Activated naive CD8-positive, alpha-beta T cell treated with anti-CD3 and anti-CD28 coated beads for 36 hours (primary cell): Measurements from ENCODE around the gene CGREF1. TPM values are rescaled to one million over a fixed set of nuclear protein-coding genes. Genes with fewer than 3 reads are reported as not detected.

Experiments
- DNase-seq: peaks from one replicate; pipeline ENCODE4 v3.0.0; 2021
- H3K27ac Mint-ChIP-seq: one replicate; pipeline ENCODE4 v1.8.0; 2022; ENCODE audit warnings: mild to moderate bottlenecking, moderate library complexity, mixed read lengths
- H3K27me3 Mint-ChIP-seq: one replicate; pipeline ENCODE4 v1.8.0; 2022; ENCODE audit warnings: mild to moderate bottlenecking, mixed read lengths
- H3K36me3 Mint-ChIP-seq: one replicate; pipeline ENCODE4 v1.8.0; 2021; ENCODE audit warnings: mild to moderate bottlenecking, mixed read lengths
- H3K4me1 Mint-ChIP-seq: one replicate; pipeline ENCODE4 v1.8.0; 2021; ENCODE audit warnings: mixed read lengths
- H3K4me3 Mint-ChIP-seq: one replicate; pipeline ENCODE4 v1.8.0; 2022; ENCODE audit warnings: mild to moderate bottlenecking, moderate library complexity, mixed read lengths
- H3K9me3 Mint-ChIP-seq: one replicate; pipeline ENCODE4 v1.8.0; 2022; ENCODE audit warnings: mixed read lengths
- total RNA-seq, 2 experiments: library from RNA; stranded (reverse); gene quantifications; one replicate each; pipeline ENCODE4 v1.2.3, GENCODE V29; 2021

CGREF1 gene
- total RNA-seq, 2 experiments from 2014 or later = 8.8 to 9.8 TPM

GRCh38 chr2:27108221-27108620 lies 10.7 kb downstream of the CGREF1 start:
- Mint-ChIP-seq H3K27me3 (no peaks in the 10 kb centered on the region), H3K4me1 (peaks cover 4% of the 10 kb centered on the region), H3K9me3 (no peaks in the 10 kb centered on the region), H3K27ac (no peak overlapping the region), H3K4me3 (no peak overlapping the region), H3K36me3 (no peaks in the 10 kb centered on the region)
- no peak for DNase-seq

- Mint-ChIP-seq H3K27ac (no peak overlapping the region), H3K9me3 (no peaks in the 10 kb centered on the region), H3K4me1 (no peaks in the 10 kb centered on the region), H3K4me3 (no peak overlapping the region), H3K27me3 (no peaks in the 10 kb centered on the region), H3K36me3 (peaks cover 2% of the 10 kb centered on the region)
- DNase-seq = no peak
These were observed 12.9 kb downstream of the CGREF1 start for GRCh38 chr2:27105981-27106380.

DNA sequence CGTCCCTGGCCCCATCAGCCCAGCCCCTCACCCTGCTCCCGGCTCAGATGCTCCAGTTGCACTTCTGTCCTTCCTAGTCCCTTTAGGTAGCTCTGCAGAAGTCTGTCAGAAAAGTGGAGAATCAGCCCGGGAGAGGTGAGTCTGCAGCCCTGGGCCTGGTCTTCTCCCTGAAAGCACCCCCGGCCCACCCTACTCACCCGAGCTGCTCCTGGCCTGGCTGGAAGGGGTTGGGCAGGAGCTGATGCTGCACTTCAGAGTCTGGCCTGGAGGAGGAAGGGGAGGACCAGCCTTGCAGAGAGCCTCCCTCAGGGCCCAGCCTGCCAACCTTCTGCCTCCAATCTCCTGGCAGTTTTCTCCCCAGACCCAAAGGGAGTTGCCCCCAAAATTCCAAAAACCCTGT lies 16.6 kb downstream of the CGREF1 start:
- Mint-ChIP-seq H3K4me1 (no peaks in the 10 kb centered on the region), H3K4me3 (no peak overlapping the region), H3K9me3 (no peaks in the 10 kb centered on the region), H3K36me3 (peaks cover 2% of the 10 kb centered on the region), H3K27me3 (no peaks in the 10 kb centered on the region), H3K27ac (no peak overlapping the region)
- no peak for DNase-seq

- peaks cover 11% of the 10 kb centered on the region for H3K4me1 Mint-ChIP-seq
- H3K36me3 Mint-ChIP-seq = peaks cover 2% of the 10 kb centered on the region
- no peaks in the 10 kb centered on the region for H3K9me3 Mint-ChIP-seq
- no peak overlapping the region for H3K27ac Mint-ChIP-seq
- DNase-seq = no peak
- no peak overlapping the region for H3K4me3 Mint-ChIP-seq
- H3K27me3 Mint-ChIP-seq = no peaks in the 10 kb centered on the region
These were observed 18.9 kb downstream of the CGREF1 start for GRCh38 chr2:27100036-27100435.

DNA sequence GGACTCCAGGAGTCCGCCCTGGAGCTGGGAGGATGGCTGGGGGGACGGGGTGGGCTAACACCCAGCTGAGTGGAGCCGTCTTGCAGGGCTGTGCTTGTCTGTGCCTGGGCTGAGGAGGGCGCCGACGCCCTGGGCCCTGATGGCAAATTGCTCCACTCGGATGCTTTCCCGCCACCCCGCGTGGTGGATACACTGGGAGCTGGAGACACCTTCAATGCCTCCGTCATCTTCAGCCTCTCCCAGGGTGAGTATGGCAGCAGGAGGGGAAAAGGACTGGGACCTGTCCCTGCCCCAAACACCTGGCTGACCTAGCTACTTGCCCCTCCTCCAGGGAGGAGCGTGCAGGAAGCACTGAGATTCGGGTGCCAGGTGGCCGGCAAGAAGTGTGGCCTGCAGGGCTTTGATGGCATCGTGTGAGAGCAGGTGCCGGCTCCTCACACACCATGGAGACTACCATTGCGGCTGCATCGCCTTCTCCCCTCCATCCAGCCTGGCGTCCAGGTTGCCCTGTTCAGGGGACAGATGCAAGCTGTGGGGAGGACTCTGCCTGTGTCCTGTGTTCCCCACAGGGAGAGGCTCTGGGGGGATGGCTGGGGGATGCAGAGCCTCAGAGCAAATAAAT lies 19.5 kb downstream of the CGREF1 start:
- DNase-seq = no peak
- H3K4me1 Mint-ChIP-seq = peaks cover 11% of the 10 kb centered on the region
- H3K9me3 Mint-ChIP-seq = no peaks in the 10 kb centered on the region
- no peaks in the 10 kb centered on the region for H3K27me3 Mint-ChIP-seq
- H3K27ac Mint-ChIP-seq = no peak overlapping the region
- peaks cover 2% of the 10 kb centered on the region for H3K36me3 Mint-ChIP-seq
- H3K4me3 Mint-ChIP-seq = no peak overlapping the region

GRCh38 chr2:27097341-27097740 lies 21.6 kb downstream of the CGREF1 start:
- Mint-ChIP-seq H3K27ac (no peak overlapping the region), H3K4me1 (peaks cover 11% of the 10 kb centered on the region), H3K36me3 (peaks cover 2% of the 10 kb centered on the region), H3K4me3 (no peak overlapping the region), H3K9me3 (no peaks in the 10 kb centered on the region), H3K27me3 (no peaks in the 10 kb centered on the region)
- DNase-seq = no peak

DNA sequence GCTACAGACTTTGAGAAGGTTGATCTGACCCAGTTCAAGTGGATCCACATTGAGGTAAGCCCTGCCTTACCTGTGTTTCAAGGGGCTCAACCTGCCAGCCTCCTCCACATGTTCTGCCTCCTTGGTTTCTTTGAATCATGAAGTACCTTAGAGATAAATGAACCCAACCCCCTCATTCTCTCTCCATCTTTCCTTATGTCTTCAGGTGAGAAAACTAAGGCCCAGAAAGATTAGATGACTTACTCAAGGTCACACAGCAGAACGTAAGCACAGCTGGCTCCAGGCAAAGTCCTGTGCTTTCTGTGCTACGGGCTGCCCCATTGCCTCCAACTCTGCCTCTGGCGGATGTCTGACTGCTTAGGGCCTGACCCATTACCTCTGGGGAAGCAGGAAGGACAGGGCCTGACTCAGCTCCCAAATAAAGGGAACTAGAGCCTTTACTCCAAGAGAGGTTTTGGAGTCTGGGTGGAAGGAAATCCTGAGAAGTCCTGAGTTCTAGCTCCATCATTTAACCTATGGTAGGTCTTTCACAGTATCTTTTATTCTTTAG lies 22.1 kb downstream of the CGREF1 start:
- no peaks in the 10 kb centered on the region for H3K36me3 Mint-ChIP-seq
- H3K27me3 Mint-ChIP-seq = no peaks in the 10 kb centered on the region
- H3K4me3 Mint-ChIP-seq = no peak overlapping the region
- peaks cover 11% of the 10 kb centered on the region for H3K4me1 Mint-ChIP-seq
- no peaks in the 10 kb centered on the region for H3K9me3 Mint-ChIP-seq
- no peak for DNase-seq
- H3K27ac Mint-ChIP-seq = no peak overlapping the region

DNA sequence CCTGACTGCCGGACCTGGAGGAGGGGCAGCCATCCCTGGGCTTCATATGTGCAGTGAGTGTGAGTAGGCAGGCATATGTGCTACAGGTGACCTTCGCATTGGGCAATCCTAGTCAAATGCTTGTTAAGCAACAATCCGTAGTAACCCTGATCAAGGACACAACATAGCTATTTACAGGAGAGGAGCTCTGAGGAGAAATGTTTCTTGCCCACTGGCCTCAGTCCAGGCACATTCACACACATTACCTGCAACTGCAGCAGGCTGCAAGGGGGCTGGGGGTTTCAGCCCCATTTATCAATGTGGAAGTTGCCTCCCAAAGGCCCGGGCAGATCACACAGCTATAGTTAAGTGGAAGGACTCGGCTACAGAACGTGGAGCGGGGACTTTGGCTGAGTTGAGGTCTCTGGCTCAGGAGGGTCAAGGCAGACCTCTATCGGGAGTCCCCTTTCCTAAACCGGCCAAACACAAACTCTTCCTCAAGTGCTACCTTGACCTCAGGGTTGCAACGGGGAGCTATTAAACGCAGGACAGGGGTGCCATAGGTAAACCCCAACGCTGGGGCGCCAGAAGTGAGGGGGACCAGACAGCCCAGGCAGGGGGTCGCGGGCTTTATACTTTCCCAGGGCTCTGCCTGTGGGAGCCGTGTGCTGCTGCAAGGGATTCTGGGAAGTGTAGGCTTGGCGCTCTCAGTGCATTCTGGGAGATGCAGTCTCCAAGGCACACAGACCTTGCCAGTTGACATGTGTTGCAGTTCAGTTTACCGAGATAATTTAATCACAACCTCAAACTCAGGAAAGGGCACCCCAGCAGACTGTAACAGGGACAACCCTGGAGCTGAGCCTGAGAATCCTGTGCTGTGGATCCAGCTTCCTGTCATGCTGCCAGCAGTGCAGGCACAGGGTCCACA lies 22.9 kb downstream of the CGREF1 start:
- peaks cover 11% of the 10 kb centered on the region for H3K4me1 Mint-ChIP-seq
- no peaks in the 10 kb centered on the region for H3K9me3 Mint-ChIP-seq
- DNase-seq = peak; percentile 39
- H3K27ac Mint-ChIP-seq = no peak overlapping the region
- H3K27me3 Mint-ChIP-seq = no peaks in the 10 kb centered on the region
- peak overlapping the region; percentile 52 for H3K4me3 Mint-ChIP-seq
- H3K36me3 Mint-ChIP-seq = no peaks in the 10 kb centered on the region

DNA sequence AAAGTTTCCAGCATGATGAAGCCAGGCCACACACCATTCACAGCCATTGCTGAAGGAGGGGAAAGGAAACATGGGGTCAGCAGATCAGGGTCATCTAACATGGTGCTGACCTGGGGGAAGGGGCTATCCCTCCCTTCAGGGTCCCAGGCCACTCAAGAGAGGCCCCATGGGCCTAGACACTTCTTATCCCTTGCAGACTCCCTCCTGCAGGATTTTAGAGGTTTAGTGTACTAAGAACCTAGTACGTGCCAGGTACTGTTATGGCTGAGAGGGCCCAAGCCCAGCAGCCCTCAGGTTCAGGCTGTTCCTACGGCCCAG lies 23.5 kb downstream of the CGREF1 start:
- no peaks in the 10 kb centered on the region for H3K36me3 Mint-ChIP-seq
- no peak for DNase-seq
- H3K4me3 Mint-ChIP-seq = no peak overlapping the region
- H3K9me3 Mint-ChIP-seq = no peaks in the 10 kb centered on the region
- no peak overlapping the region for H3K27ac Mint-ChIP-seq
- no peaks in the 10 kb centered on the region for H3K27me3 Mint-ChIP-seq
- peaks cover 11% of the 10 kb centered on the region for H3K4me1 Mint-ChIP-seq

- DNase-seq = no peak
- Mint-ChIP-seq H3K4me3 (no peak overlapping the region), H3K27me3 (no peaks in the 10 kb centered on the region), H3K4me1 (peaks cover 13% of the 10 kb centered on the region), H3K9me3 (no peaks in the 10 kb centered on the region), H3K36me3 (no peaks in the 10 kb centered on the region), H3K27ac (no peak overlapping the region)
These were observed 24.5 kb downstream of the CGREF1 start for GRCh38 chr2:27094353-27094984.

GRCh38 chr2:27093430-27094352 lies 25.2 kb downstream of the CGREF1 start:
- Mint-ChIP-seq H3K27ac (no peak overlapping the region), H3K4me1 (peaks cover 13% of the 10 kb centered on the region), H3K36me3 (no peaks in the 10 kb centered on the region), H3K4me3 (no peak overlapping the region), H3K9me3 (no peaks in the 10 kb centered on the region), H3K27me3 (no peaks in the 10 kb centered on the region)
- no peak for DNase-seq

DNA sequence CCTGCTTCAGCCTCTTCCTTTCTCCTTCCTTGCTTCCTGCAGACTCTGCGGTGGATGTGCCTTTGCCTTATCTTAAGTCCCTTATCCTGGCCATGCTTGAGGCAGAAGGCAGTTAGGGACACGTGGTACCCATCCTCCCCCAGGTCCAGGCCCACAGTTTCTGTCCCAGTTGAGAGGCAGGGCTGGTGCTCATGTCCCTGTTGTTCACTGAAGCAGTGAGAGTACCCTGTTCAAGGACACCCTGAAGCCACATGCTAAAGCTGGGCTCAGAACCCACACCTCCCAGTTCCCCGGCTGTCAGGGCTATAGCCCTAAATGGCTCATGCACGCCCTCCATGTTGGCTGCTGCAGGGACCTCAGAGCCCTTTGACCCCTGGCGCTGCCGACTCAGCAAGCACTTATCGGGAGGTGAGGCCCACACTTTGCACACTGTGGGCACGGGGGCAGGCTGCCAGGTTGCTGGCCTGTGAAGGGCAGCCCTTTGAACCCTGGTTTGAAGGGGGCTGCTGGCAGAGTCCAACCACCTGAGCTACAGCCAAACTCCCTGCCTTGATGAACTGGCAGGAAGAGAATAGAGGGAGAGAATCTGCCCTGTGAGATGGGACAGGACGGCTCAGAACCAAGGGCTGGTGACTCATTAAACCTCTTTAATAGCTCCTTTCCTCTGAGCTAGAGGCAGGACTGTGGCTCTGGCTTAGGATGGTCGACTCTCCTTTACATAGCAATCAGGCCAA lies 26.1 kb downstream of the CGREF1 start:
- Mint-ChIP-seq H3K4me1 (peaks cover 13% of the 10 kb centered on the region), H3K27me3 (no peaks in the 10 kb centered on the region), H3K27ac (no peak overlapping the region), H3K36me3 (no peaks in the 10 kb centered on the region), H3K9me3 (no peaks in the 10 kb centered on the region), H3K4me3 (no peak overlapping the region)
- no peak for DNase-seq

GRCh38 chr2:27091746-27092695 lies 26.9 kb downstream of the CGREF1 start:
- Mint-ChIP-seq H3K4me3 (no peak overlapping the region), H3K9me3 (no peaks in the 10 kb centered on the region), H3K27ac (no peak overlapping the region), H3K4me1 (peaks cover 20% of the 10 kb centered on the region), H3K36me3 (no peaks in the 10 kb centered on the region), H3K27me3 (no peaks in the 10 kb centered on the region)
- DNase-seq = no peak
